ENCODE measurements around the gene TEKT5.

Gene TEKT5

GRCh38 chr16:10657925-10658324 is 36.8 kb downstream of the TEKT5 start:
- Histone ChIP-seq H3K27me3 (ENCODE audit: low read depth, low read length) (no peaks in the 10 kb centered on the region), H3K79me2 (ENCODE audit: low read length) (no peaks in the 10 kb centered on the region), H3K4me1 (ENCODE audit: low read length) (no peaks in the 10 kb centered on the region), H3K9me3 (ENCODE audit: insufficient read depth, low read length) (no peaks in the 10 kb centered on the region), H2AFZ (ENCODE audit: low read depth, low read length) (no peak overlapping the region), H3K36me3 (replicated peaks; ENCODE audit: low read depth, low read length) (no peaks in the 10 kb centered on the region), H3K4me3 (ENCODE audit: low read length) (no peak overlapping the region), H3K9ac (ENCODE audit: low read length) (no peak overlapping the region), H3K27ac (ENCODE audit: low read length) (no peak overlapping the region), H3K4me2 (ENCODE audit: low read length) (no peak overlapping the region), H4K20me1 (ENCODE audit: insufficient read depth, low read length) (no peaks in the 10 kb centered on the region)
- TF ChIP-seq EZH2phosphoT487 (IDR thresholded peaks at IDR 0.05; ENCODE audit: low read depth) (no peak), CTCF (IDR thresholded peaks at IDR 0.05; ENCODE audit: low read depth, low read length) (no peak)

GRCh38 chr16:10656618-10657017 is 38.1 kb downstream of the TEKT5 start:
- H3K4me1 ChIP-seq (ENCODE audit: low read length) = no peaks in the 10 kb centered on the region
- no peaks in the 10 kb centered on the region for H3K27me3 ChIP-seq (ENCODE audit: low read depth, low read length)
- TF ChIP-seq CTCF (IDR thresholded peaks at IDR 0.05; ENCODE audit: low read depth, low read length) (no peak), EZH2phosphoT487 (IDR thresholded peaks at IDR 0.05; ENCODE audit: low read depth) (no peak)
- no peak overlapping the region for H3K4me3 ChIP-seq (ENCODE audit: low read length)
- no peak overlapping the region for H3K4me2 ChIP-seq (ENCODE audit: low read length)
- no peak overlapping the region for H3K27ac ChIP-seq (ENCODE audit: low read length)
- H3K79me2 ChIP-seq (ENCODE audit: low read length) = no peaks in the 10 kb centered on the region
- no peaks in the 10 kb centered on the region for H3K9me3 ChIP-seq (ENCODE audit: insufficient read depth, low read length)
- H4K20me1 ChIP-seq (ENCODE audit: insufficient read depth, low read length) = no peaks in the 10 kb centered on the region
- no peak overlapping the region for H3K9ac ChIP-seq (ENCODE audit: low read length)
- no peaks in the 10 kb centered on the region for H3K36me3 ChIP-seq (replicated peaks; ENCODE audit: low read depth, low read length)
- H2AFZ ChIP-seq (ENCODE audit: low read depth, low read length) = no peak overlapping the region

- TF ChIP-seq EZH2phosphoT487 (IDR thresholded peaks at IDR 0.05; ENCODE audit: low read depth) (no peak), CTCF (IDR thresholded peaks at IDR 0.05; ENCODE audit: low read depth, low read length) (no peak)
- no peaks in the 10 kb centered on the region for H3K27me3 ChIP-seq (ENCODE audit: low read depth, low read length)
- no peak overlapping the region for H3K9ac ChIP-seq (ENCODE audit: low read length)
- H3K9me3 ChIP-seq (ENCODE audit: insufficient read depth, low read length) = no peaks in the 10 kb centered on the region
- no peaks in the 10 kb centered on the region for H4K20me1 ChIP-seq (ENCODE audit: insufficient read depth, low read length)
- no peaks in the 10 kb centered on the region for H3K4me1 ChIP-seq (ENCODE audit: low read length)
- H3K36me3 ChIP-seq (replicated peaks; ENCODE audit: low read depth, low read length) = no peaks in the 10 kb centered on the region
- H3K4me2 ChIP-seq (ENCODE audit: low read length) = no peak overlapping the region
- H2AFZ ChIP-seq (ENCODE audit: low read depth, low read length) = no peak overlapping the region
- H3K79me2 ChIP-seq (ENCODE audit: low read length) = no peaks in the 10 kb centered on the region
- no peak overlapping the region for H3K4me3 ChIP-seq (ENCODE audit: low read length)
- no peak overlapping the region for H3K27ac ChIP-seq (ENCODE audit: low read length)
Observed at GRCh38 chr16:10655415-10655977, 39.2 kb downstream of the TEKT5 start.

- Histone ChIP-seq H3K4me2 (ENCODE audit: low read length) (no peak overlapping the region), H3K9ac (ENCODE audit: low read length) (no peak overlapping the region), H3K36me3 (replicated peaks; ENCODE audit: low read depth, low read length) (no peaks in the 10 kb centered on the region), H2AFZ (ENCODE audit: low read depth, low read length) (no peak overlapping the region), H3K27me3 (ENCODE audit: low read depth, low read length) (no peaks in the 10 kb centered on the region), H3K27ac (ENCODE audit: low read length) (no peak overlapping the region), H3K9me3 (ENCODE audit: insufficient read depth, low read length) (no peaks in the 10 kb centered on the region), H4K20me1 (ENCODE audit: insufficient read depth, low read length) (no peaks in the 10 kb centered on the region), H3K79me2 (ENCODE audit: low read length) (no peaks in the 10 kb centered on the region), H3K4me3 (ENCODE audit: low read length) (no peak overlapping the region), H3K4me1 (ENCODE audit: low read length) (no peaks in the 10 kb centered on the region)
- TF ChIP-seq CTCF (IDR thresholded peaks at IDR 0.05; ENCODE audit: low read depth, low read length) (no peak), EZH2phosphoT487 (IDR thresholded peaks at IDR 0.05; ENCODE audit: low read depth) (no peak)
Observed at GRCh38 chr16:10654592-10655414, 39.9 kb downstream of the TEKT5 start.
